HEK293 (cell line): ENCODE results near the gene CCL2.

ENCODE experiments used
- CTCF ChIA-PET: fragments of 350-600 bp; formaldehyde crosslinking; extraction: SDS; loops from one replicate; lab custom pipeline; 2021; ENCODE audit warnings: antibody characterized with exemption; lab: Yijun Ruan, JAX
- POLR2A ChIA-PET: fragments of 300-600 bp; formaldehyde crosslinking; extraction: SDS; loops from one replicate; lab custom pipeline; 2020; ENCODE audit warnings: antibody characterized with exemption, inconsistent platforms; lab: Yijun Ruan, JAX
- H3K27ac ChIP-seq: fragments of 200-500 bp; sonication (Bioruptor generic); 2 replicates; pipeline ENCODE4 v1.5.1; 2014; ENCODE audit warnings: low read depth, low read length, control low read depth, inconsistent platforms; ENCODE audit errors: extremely low read depth
- H3K36me3 ChIP-seq, 2 experiments: fragments of 200-500 bp in 1 of 2; sonication (Bioruptor generic) in 1 of 2; 1 replicate in 1 of 2; 2 replicates in 1 of 2; pipeline ENCODE4 v1.5.1; 2014 to 2017; ENCODE audit warnings: inconsistent platforms in 2 of 2, low read length in 2 of 2; ENCODE audit not compliant: control insufficient read depth in 2 of 2, insufficient read depth in 1 of 2
- H3K4me1 ChIP-seq: fragments of 200-500 bp; sonication (Bioruptor generic); 2 replicates; pipeline ENCODE4 v1.5.1; 2014; ENCODE audit warnings: mild to moderate bottlenecking, low read length, inconsistent platforms; ENCODE audit not compliant: control insufficient read depth, insufficient read depth
- H3K4me3 ChIP-seq: 2 replicates; pipeline ENCODE4 v1.5.1; 2011; ENCODE audit warnings: low read depth, mild to moderate bottlenecking, control low read depth, low read length, moderate library complexity
- H3K9me3 ChIP-seq: fragments of 200-500 bp; sonication (Bioruptor generic); 2 replicates; pipeline ENCODE4 v1.5.1; 2014; ENCODE audit warnings: low read depth, low read length, inconsistent platforms; ENCODE audit not compliant: control insufficient read depth, insufficient read depth
- ATF2 ChIP-seq: fragments of 450-650 bp; formaldehyde crosslinking; IDR thresholded peaks from 2 replicates; pipeline ENCODE4 v1.5.1; 2016; ENCODE audit warnings: missing biosample characterization, missing genetic modification characterization, low read depth
- BCL11B ChIP-seq: fragments of 450-650 bp; formaldehyde crosslinking; IDR thresholded peaks from 2 replicates; pipeline ENCODE4 v1.5.1; 2016; ENCODE audit warnings: low read depth, missing biosample characterization, missing genetic modification characterization
- IKZF3 ChIP-seq: fragments of 450-650 bp; IDR thresholded peaks from 2 replicates; pipeline ENCODE4 v1.5.0; 2018; ENCODE audit warnings: missing biosample characterization, mild to moderate bottlenecking, missing genetic modification characterization, moderate library complexity
- PRDM1 ChIP-seq: fragments of 450-650 bp; formaldehyde crosslinking; IDR thresholded peaks from 2 replicates; pipeline ENCODE4; 2016; ENCODE audit warnings: missing biosample characterization, missing genetic modification characterization
- WT1 ChIP-seq: fragments of 450-650 bp; formaldehyde crosslinking; IDR thresholded peaks from 2 replicates; pipeline ENCODE4 v1.5.1; 2016; ENCODE audit warnings: missing biosample characterization, missing genetic modification characterization
- ZNF140 ChIP-seq: fragments of 450-650 bp; formaldehyde crosslinking; IDR thresholded peaks from 2 replicates; pipeline ENCODE4 v1.5.1; 2016; ENCODE audit warnings: missing biosample characterization, missing genetic modification characterization
- ZNF155 ChIP-seq: fragments of 450-650 bp; formaldehyde crosslinking; IDR thresholded peaks from 2 replicates; pipeline ENCODE4 v1.5.1; 2016; ENCODE audit warnings: missing biosample characterization, missing genetic modification characterization
- ZNF175 ChIP-seq: fragments of 450-650 bp; formaldehyde crosslinking; IDR thresholded peaks from 2 replicates; pipeline ENCODE4 v1.5.1; 2016; ENCODE audit warnings: missing biosample characterization, missing genetic modification characterization
- ZNF404 ChIP-seq: fragments of 450-650 bp; formaldehyde crosslinking; IDR thresholded peaks from 2 replicates; pipeline ENCODE4 v1.5.1; 2017; ENCODE audit warnings: missing biosample characterization, missing genetic modification characterization
- ZNF530 ChIP-seq: fragments of 450-650 bp; formaldehyde crosslinking; IDR thresholded peaks from 2 replicates; pipeline ENCODE4 v1.5.1; 2016; ENCODE audit warnings: low read depth, missing biosample characterization, missing genetic modification characterization
- ZNF76 ChIP-seq: fragments of 450-650 bp; formaldehyde crosslinking; IDR thresholded peaks from 2 replicates; pipeline ENCODE4; 2016; ENCODE audit warnings: low read depth, missing biosample characterization, missing genetic modification characterization, borderline replicate concordance
- ZNF785 ChIP-seq: fragments of 450-650 bp; formaldehyde crosslinking; IDR thresholded peaks from 2 replicates; pipeline ENCODE4 v1.5.1; 2016; ENCODE audit warnings: missing biosample characterization, missing genetic modification characterization
- TF ChIP-seq, protein P1 (sequence below): fragments of 450-650 bp; formaldehyde crosslinking; IDR thresholded peaks from 2 replicates; pipeline ENCODE4 v1.5.1; 2016; ENCODE audit warnings: missing biosample characterization, missing genetic modification characterization
- TF ChIP-seq, protein P2 (sequence below): fragments of 450-650 bp; formaldehyde crosslinking; IDR thresholded peaks from 2 replicates; pipeline ENCODE4 v1.5.1; 2016; ENCODE audit warnings: missing biosample characterization, missing genetic modification characterization

Gene CCL2

GRCh38 chr17:34291721-34292348 lies 36.8 kb downstream of the CCL2 start:
- no peaks in the 10 kb centered on the region for H3K9me3 ChIP-seq
- POLR2A ChIA-PET, result no interaction called here
- H3K4me1 ChIP-seq, result no peaks in the 10 kb centered on the region; the same call in 1 of the 2 replicates
- no peak overlapping the region for H3K4me3 ChIP-seq
- H3K36me3 ChIP-seq, result no peaks in the 10 kb centered on the region
- CTCF ChIA-PET, result interaction anchor here (0.6 to 1.2 kb wide), 2 partner anchors 81 to 123 kb away, joined by 4 read pairs; no protein-coding TSS in a partner anchor
- TF ChIP-seq ZNF785 (no peak), ZNF530 (tag by site-specific recombination) (no peak)
- TF ChIP-seq, protein P1, sequence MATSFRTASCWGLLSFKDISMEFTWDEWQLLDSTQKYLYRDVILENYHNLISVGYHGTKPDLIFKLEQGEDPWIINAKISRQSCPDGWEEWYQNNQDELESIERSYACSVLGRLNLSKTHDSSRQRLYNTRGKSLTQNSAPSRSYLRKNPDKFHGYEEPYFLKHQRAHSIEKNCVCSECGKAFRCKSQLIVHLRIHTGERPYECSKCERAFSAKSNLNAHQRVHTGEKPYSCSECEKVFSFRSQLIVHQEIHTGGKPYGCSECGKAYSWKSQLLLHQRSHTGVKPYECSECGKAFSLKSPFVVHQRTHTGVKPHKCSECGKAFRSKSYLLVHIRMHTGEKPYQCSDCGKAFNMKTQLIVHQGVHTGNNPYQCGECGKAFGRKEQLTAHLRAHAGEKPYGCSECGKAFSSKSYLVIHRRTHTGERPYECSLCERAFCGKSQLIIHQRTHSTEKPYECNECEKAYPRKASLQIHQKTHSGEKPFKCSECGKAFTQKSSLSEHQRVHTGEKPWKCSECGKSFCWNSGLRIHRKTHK, result 0 out of 2 replicates have a peak, but pooled peaks have one; percentile 13
- TF ChIP-seq, protein P2, sequence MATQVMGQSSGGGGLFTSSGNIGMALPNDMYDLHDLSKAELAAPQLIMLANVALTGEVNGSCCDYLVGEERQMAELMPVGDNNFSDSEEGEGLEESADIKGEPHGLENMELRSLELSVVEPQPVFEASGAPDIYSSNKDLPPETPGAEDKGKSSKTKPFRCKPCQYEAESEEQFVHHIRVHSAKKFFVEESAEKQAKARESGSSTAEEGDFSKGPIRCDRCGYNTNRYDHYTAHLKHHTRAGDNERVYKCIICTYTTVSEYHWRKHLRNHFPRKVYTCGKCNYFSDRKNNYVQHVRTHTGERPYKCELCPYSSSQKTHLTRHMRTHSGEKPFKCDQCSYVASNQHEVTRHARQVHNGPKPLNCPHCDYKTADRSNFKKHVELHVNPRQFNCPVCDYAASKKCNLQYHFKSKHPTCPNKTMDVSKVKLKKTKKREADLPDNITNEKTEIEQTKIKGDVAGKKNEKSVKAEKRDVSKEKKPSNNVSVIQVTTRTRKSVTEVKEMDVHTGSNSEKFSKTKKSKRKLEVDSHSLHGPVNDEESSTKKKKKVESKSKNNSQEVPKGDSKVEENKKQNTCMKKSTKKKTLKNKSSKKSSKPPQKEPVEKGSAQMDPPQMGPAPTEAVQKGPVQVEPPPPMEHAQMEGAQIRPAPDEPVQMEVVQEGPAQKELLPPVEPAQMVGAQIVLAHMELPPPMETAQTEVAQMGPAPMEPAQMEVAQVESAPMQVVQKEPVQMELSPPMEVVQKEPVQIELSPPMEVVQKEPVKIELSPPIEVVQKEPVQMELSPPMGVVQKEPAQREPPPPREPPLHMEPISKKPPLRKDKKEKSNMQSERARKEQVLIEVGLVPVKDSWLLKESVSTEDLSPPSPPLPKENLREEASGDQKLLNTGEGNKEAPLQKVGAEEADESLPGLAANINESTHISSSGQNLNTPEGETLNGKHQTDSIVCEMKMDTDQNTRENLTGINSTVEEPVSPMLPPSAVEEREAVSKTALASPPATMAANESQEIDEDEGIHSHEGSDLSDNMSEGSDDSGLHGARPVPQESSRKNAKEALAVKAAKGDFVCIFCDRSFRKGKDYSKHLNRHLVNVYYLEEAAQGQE (tag by site-specific recombination), result peak; percentile 84
- TF ChIP-seq, all 188 proteins: peak for 2
- H3K27ac ChIP-seq, result no peak overlapping the region

- CTCF ChIA-PET, result interaction anchor here (0.9 to 15.4 kb wide), 2 partner anchors 62 to 98 kb away, joined by 3 to 206 read pairs; partner anchors contain the start of gene CCL1
These were observed 43.9 kb downstream of the CCL2 start for GRCh38 chr17:34299027-34299426.

More at GRCh38 chr17:34299027-34299426, 43.9 kb downstream of the CCL2 start:
- Histone ChIP-seq H3K27ac (no peak overlapping the region), H3K4me1 (no peaks in the 10 kb centered on the region; the same call in 1 of the 2 replicates), H3K36me3 (no peaks in the 10 kb centered on the region), H3K4me3 (no peak overlapping the region), H3K9me3 (no peaks in the 10 kb centered on the region)
- POLR2A ChIA-PET, result no interaction called here
- TF ChIP-seq PRDM1 (no peak), IKZF3 (tag by site-specific recombination) (no peak), ZNF155 (tag by site-specific recombination) (no peak), ZNF175 (tag by site-specific recombination) (no peak), ATF2 (tag by site-specific recombination) (no peak), BCL11B (tag by site-specific recombination) (no peak), WT1 (tag by site-specific recombination) (no peak), ZNF404 (no peak), ZNF76 (no peak), ZNF140 (tag by site-specific recombination) (no peak)
- TF ChIP-seq, protein P1, result no peak
